AG08396 (cell line): ENCODE results near the gene LEKR1.

Source experiments
- DNase-seq: peaks from one replicate; pipeline ENCODE4 v3.0.0; 2012; ENCODE audit warnings: low spot score, mixed read lengths

Gene LEKR1

DNA sequence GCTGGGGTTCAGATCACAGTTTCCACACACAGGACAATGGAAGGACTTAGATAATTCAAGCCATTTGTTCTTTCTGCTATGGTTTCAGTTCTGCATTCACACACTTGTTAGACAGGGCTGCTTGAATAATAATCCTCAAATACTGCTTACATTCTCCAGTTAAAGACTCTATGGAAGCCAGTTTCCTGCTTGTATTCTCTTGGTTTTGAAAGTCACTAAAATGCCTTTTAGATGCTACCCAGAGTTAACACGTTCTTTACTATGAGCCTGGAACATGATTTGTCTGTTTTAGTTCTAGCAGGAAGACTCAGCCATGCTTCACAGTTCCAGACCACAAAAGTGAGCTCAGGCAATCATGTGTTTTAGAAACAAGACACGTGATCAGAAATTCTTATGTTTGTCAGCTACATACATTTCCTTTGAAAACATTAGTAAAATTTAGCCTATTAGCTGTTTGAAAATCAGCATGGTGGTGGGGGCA is 152.4 kb downstream of the LEKR1 start:
- no peak for DNase-seq

DNA sequence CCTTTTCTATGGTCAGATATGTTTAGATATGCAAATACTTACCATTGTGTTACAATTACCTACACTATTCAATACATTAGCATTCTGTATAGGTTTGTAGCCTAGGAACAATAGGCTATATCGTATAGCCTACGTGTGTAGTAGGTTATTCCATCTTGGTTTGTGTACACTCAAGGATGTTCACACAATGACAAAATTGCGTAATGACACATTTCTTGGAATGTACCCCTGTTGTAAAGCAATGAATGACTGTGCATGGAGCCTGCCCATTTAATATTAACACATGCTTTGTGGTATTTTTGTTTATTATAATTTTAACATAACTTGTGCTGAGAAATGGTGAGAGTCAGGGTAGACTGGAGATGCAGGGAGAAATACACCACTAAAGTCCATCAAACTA is 154.9 kb downstream of the LEKR1 start:
- no peak for DNase-seq

DNA sequence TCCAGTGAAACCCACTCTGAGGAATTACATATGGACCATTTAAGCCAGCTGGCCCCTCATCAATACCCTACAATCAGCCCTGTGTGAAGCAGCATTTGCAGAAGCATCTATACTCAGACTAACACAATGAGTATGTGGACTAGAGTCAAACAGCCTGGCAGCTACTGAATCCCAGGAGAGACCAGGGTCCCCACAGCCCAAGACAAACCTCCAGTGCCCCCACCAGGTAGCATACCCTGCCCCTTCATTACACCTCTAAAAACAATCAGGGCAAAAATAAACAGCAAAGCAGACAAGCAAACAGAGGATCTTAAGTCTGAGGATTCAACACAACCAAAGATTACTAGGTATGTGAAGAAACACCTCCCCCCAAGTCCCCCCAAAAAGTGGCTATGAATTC is 157.4 kb downstream of the LEKR1 start:
- no peak for DNase-seq

DNA sequence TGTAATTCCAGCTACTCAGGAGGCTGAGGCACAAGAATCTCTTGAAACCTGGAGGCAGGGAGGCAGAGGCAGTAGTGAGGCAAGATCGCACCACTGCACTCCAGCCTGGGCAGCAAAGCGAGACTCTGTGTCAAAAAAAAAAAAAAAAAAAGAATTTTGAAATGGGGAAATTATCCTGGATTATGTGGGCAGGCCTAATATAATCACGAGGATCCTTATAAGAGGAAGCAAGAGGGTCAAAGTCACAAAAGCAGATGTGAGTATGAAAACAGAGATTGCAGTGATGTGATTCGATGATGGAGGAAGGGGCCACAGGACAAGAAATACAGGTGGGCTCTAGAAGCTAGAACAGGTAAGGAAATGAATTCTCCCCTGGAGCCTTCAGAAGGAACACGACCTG is 159.6 kb downstream of the LEKR1 start:
- no peak for DNase-seq

DNA sequence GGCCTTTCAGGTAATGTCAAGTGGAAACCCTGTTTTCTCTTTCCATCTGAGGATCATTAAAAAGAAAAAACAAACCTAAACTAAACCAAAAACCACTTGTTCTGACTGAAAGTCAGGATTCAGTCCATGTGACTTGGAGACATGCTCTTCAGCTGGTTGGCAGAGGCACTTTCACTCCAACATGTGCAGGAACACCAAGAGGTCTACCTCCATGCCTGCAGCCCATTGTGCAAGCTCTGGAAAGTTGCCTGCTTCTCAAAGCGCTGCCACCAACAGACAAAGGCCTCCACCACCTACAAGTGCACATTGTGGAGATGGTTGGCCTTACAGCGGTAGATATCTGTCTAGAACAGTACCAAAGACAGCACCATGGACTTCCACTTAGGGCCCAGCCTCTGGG is 161.8 kb downstream of the LEKR1 start:
- DNase-seq: no peak

DNA sequence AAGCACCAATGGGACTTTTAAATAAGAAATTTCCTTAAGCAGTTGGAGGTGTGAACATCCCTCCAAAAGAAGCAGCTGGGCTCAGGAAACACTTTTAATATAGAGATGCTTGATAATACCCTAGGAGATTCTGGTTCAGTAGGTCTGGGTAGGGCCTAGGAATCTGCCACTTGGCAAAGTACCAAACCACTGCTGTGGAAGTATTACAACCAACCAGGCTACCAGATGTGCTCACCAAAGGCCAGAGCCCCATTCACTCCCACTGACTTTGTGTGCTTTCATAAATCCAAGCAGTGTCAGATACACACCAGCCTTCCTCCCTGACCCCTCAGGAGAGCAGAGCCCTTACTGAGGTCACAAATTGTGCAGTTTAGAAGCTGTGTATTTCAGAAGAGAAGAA is 171.2 kb downstream of the LEKR1 start:
- no peak for DNase-seq

DNA sequence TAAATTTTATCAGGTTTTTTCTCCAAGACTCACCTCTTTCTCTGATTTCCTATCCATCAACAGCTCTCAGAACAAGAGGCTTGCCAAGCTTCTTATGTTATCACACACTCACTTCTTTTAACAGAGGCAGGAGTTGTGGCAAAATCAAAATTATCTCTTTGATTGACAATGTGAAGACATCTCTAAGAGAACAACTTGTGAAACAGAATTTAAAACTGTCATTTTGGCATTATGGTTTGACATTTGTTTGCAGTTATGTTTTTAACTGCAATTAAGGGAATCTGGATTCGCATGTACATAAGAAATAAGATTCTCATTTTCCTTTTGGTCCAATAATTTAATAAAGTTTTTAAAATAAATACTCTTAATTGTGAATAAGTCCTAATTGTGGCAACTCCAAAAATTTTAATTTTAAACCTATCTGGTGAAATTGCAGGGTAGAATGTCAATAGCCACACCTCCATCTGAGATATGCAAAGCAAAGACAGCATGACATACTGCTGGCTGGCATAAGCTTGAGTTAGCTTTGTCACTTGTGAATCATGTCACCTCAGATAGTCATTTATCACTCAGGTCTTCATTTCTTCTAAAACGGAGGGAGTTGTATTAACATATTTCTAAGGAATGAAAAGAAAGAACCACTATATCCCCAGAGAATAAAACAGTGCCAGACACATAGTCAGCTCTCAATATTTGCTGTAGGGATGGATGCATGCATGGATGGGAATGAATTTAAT is 175.2 kb downstream of the LEKR1 start:
- DNase-seq: no peak

DNA sequence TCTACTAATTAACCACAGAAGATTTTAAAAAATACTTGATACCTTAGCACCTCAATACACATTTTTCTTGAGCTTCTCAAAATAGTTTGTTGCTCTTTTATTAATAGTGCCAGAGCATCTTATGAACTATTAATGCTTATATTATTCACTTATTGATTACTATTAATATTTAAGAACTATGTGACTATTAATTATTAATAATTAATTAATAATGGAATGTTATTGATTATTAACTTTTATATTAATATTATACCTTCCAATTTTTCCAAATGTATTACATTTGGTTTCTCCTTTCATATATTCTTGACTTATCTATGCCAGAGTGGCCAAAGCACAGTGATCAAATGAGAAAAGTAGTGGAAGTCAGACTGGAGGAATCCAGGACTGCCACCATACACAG is 195.5 kb downstream of the LEKR1 start:
- DNase-seq: no peak

DNA sequence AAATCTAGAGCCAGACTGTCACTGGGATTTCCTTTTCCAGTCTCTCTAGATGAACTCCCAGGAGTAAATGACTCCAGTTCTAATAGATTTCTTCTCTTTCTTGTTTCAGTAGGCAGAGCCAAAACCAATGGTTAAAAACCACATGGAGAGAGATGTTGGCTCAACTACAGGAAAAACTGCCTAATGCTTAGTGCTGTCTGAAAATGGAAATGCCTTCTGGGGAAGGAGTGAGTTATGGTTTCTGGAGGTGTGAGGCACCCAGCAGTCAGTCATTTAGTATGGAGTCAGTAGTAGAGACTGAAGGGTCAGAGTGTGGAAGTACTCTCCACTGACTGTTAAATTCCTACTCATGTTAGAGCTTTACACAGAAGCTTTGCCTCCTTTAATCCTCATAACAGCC is 197.1 kb downstream of the LEKR1 start:
- DNase-seq: no peak

DNA sequence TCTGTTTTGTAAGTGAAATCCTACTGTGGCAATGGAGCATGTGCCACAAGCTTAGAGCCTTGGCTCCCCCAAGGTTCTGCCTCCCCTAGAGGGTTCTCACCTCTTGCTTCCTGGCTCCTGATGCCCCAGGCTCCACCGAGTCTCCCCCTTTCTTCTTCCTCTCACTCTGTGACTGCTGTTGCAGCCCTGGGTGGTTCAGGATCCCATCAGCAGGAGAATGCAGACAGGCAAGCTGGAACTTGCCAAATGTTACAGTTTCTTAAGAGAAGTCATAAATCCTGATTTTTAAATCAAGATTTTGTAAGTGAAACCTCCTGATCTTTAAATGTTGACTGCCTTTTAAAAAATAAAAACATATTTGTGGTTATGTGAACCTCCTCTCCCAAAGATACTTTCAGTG is 199.9 kb downstream of the LEKR1 start:
- DNase-seq: no peak

DNA sequence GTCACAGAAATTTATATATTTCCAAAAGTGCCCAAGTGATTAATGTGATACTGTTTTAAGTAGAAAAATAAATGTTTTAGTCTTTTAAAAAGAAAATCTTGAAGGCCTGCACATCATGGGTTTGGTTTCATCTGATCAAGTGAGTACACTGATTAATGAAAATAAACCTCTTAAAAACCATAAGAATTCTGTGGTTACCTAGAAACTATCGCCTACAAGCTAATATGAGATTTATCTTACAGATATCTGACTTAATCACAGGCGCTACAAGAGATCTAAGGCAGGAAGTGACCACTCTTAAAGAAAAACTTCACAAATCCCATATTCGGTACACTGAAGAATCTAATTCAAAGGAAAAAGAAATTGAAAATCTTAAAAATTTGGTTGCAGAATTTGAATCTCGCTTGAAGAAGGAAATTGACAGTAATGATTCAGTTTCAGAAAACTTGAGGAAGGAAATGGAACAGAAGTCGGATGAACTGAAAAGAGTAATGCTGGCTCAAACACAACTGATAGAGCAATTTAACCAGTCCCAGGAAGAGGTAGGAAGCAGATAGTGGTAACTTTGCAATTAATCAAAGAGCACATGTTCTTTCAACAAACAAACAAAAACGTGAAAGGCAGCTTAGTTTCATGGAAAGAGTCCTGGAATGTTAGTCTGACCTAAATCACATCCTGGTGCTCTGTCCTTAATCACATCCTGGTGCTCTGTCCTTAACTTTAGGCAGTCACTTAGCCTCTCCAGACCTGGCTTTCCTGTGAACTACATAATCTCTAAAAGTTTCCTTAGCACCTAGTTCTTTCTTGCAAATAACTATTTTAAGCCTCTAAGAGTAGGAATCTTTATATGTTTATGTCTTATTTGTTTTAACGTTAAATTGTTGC is 201.9 kb downstream of the LEKR1 start:
- DNase-seq: no peak

DNA sequence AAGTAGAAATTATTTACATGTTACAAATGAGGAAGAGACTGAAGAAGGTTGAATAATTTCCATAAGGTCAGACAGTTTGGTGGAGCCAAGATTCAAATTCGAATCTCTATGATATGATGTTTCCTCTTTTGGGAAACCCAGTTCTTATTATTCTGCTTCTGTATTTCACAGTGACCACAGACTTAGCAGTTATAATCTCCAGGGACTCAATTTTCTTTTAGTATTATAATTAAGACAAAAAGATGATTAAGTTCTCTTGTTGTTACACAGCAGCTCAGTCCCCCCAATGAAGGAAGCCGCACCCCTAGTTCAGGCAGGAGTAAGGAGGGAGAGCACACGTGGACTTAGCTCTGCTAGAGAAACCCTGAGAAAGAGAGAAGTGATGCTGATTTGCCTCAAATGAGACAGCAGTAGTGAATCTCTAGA is 203.2 kb downstream of the LEKR1 start:
- DNase-seq: no peak

DNA sequence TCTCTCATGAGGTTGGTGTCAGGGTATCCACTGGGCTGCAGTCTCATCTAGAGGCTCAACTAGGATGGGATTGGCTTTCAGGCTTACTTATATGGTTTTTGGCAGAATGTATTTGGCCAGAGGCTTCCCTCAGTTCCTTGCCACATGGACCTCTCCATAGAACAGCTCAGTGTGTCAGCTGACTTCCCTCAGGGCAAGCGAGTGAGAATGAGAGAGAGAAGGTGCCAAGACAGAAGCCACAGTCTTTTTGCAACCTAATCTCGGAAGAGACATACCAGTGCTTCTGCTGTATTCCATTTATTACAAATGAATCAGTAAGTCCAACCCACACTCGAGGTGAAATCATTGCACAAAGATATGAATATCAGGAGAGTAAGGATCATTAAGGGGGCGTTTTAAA is 204.6 kb downstream of the LEKR1 start:
- no peak for DNase-seq

DNA sequence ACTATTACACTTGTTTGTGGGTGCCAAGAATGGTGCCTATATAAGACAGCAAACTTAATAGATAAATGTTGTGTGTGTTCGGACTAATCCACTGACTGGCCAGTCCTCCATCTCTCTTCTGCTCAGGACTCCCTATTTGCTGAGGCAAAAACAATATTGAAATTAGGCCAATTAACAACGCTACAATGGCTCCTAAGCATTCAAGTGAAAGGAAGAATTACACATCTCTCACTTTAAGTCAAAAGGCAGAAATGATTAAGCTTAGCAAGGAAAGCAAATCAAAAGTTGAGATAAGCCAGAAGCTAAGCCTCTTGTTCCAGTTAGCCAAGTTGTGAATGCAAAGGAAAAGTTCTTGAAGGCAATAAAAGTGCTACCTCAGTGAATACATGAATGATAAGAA is 206.8 kb downstream of the LEKR1 start:
- no peak for DNase-seq

DNA sequence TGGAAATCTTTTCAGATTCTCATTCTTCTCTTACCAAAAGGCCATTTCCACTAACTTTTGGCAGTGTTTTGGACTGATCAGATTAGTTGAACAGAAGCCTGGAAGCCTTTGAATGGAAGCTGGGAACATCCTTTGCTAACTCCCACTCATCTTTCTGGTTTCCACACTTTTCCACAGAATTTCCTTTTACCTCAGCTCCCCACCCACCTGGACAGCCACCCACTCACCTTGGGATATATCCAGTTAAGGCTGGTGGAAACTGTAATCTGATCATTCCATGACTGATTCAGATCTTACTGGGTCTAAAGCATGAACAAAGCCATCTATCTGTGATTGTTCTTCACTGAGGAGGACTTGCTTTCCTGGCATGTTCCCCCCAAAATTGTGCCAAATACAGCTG is 214.3 kb downstream of the LEKR1 start:
- DNase-seq: no peak

DNA sequence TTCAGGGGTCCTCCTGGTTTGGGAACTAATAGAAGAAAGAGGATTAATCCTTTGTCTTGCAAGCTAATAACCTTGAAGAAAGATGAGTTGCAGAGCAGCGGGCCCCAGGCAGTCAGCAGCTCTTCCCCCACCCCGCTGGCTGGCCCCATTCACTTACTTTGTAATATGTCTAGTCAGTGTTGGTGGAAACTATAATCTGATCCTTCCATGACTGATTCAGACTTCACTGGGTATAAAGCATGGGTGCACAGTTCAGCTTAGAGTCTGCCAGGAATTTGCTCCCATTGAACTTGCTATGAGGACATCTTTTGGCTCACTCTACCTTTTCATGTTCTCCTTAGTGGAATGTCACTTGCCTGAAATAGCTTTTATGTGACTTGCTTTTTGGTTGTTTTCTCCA is 216.1 kb downstream of the LEKR1 start:
- no peak for DNase-seq

DNA sequence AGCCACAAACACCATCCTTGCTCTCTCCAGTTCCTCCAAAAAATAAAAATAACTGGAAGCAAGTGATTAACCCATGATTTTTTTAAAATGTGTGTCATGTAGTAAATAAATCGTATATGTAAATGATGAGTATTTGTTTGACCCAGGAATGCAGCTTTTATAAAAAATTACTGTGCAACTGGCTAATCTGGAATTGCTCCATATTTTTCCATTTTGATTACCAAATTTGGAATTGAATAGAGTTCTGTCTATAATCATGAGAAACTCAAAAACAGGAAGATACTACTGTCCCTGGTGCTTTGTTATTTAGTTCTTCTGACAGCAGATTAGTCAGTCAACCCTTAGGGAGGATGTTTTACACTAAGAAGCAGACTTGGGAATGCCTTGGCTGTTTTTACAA is 217.6 kb downstream of the LEKR1 start:
- no peak for DNase-seq

DNA sequence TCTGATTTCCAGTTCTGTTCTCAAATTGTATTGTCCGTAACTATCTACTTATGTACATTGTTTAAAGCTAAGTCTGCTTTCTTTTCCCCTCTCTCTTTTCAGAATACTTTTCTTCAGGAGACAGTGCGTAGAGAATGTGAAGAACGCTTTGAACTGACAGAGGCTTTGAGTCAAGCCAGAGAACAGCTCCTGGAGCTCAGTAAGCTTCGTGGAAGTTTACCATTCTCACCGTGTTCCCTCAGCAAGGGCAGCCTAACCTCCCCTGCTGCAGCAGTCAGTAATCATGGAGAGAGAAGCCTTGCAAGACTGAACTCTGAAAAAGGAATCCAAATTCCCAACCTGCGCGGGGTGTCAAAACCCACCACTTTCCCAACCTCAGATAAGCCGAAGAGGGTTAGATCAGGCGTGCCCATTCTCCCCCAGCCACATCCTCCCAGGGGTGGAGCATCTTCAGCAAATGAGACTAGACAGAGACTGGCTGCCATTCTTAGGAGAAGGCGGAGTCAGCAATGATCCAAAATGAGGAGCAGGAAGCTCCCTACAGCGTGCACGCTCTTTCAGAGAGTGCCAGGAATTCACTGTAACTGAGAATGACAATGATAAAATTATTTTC is 219.2 kb downstream of the LEKR1 start:
- no peak for DNase-seq

DNA sequence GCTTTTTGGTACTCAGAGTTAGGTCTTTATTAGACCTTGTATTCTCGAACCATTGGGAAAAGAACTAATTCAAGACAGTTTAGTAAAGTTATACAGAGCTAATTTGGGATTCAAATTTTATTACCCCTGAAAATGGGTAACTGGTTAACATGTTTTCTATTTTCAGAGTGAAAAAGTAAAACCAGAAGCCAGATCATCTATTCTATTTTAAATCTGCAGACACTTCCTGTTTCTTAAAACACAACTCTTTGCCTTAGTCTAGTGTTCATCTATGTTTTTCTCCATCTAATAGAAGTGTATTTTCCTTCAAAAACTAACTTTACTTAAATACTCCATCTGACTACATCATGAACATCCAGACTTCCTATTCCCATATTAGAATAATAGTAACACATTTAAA is 220.4 kb downstream of the LEKR1 start:
- DNase-seq: no peak

DNA sequence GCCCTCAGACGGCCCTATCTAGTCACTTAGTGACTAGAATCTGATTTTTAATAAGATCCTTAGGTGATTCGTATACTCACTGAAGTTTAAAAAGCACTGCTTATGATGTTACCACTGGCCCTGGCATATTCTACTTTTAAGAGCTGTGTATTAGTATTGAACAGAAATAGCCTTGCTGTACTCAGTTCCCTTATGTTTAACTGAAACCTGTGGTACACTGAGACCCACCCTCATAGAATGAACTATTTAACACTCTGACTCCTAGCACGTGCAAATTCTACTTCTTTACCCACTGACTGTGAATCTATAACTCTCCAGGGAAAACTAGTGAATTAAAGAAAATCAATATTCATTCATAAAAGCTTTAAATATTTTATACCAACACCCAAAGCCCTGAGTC is 224.9 kb downstream of the LEKR1 start:
- DNase-seq: no peak

DNA sequence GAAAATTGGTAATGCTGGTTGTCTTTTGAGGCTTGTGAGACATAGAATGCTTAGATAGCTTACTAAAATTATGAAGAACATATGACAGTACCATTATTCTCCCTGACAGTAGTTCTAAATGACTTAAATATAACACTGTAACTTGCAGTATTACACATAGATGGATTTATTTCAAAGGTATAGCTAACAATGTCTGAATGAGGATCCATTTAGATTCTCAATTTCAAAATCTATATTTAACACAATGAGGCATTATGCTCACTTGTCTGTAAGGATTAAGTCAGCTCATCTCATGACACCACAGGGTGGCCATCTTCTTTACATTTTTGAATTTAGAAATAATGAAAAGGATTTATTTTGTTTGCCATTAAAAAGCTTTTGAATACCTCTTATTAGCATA is 225.4 kb downstream of the LEKR1 start:
- no peak for DNase-seq

DNA sequence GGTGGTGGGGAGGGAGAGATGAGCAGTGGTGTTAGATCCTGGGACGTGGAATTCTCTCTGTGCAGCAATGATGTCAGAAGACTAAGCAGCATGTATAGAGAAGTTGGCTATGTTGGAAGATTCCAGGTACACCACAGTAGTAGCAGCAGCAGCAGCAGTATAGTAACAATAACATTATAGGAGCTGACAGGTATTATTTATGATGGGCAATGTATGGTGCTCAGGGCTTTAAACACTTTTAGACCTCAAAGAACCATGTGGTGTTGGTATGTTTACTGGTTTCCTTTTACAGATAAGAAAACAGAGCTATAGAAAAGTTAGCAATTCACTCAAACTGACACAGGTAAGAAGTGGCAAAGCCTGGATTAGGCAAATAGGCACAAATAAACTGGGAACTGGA is 229.9 kb downstream of the LEKR1 start:
- DNase-seq: no peak
